ENCODE results near the gene SEC24C.

The SEC24C gene

DNA sequence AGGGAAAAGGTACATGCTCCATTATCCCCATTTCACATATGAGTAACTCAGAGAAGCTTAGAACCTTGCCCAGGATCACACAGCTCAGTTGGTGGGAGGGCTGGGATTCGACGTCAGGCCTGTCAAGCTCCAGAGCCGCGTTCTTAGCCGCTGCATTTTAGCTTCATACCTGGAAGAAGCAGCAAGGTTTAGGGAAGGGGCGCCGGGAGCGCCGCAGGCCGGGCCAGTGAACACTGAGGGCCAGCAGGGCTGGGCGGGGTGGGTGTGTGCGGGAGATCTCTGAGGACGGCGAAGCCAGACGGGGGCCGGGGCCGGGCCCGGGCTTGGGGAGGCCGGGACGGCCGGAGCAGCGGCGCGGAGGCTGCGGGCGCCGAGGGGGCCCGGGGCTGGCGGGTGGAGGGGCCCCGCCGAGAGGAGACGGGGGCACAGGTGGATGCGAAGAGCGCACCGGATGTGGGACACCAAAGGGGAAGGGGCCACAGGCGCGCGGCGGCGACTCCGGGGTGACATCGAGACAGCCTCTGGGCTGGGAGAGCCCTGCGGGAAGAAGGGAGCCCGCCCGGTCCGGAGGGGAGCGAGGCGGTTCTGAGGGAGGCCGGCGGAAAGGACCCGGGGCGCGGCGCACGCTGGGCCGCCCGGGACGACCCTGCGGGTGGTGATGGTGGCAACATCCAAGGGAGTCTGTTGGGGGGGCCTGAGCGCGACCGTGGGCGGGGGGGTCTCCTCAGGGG lies 66.7 kb downstream of the SEC24C start:
- peak; percentile 29 to 33 for DNase-seq (ENCODE audit: low read depth in 2 of 2)

DNA sequence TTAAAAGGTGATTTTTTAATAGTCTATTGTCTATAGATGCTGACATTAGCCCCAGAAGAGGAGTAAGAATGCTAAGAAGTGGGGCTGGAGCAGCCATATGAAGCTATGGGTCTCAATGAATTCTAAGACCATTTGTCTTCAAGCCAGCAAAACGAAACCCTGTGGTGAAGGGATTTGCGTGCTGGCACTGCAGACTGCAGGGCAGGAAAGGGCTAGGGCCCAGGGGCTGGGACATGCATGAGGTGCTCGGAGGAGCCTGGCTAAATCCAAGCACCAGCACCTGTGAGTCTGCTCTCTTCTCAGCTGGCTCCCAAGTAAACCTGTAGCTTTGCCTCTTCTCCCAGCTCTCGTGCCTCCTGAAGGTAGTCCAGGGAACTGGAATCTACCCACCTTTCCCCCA lies 68.5 kb downstream of the SEC24C start:
- no peak for DNase-seq (ENCODE audit: low read depth in 2 of 2)

DNA sequence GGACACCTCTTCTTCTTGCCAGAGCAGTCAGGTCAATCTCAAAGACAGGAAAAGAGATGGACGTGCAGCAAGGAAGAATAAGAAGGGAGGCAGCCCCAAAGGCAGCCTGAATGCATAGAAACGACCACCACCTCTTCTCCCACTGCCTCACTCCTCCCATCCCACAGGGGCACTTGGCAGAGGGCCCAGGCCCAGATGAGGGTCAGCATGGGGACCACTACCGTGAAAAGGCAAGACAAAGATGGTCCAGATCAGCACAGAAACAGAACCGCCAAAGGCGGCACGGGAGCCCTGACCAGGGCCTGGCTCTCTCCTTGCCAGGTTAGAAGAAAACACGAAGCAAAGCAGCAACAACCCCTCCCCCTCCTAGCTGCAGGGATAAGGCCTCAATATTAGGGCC lies 69.2 kb downstream of the SEC24C start:
- no peak for DNase-seq (ENCODE audit: low read depth in 2 of 2)

DNA sequence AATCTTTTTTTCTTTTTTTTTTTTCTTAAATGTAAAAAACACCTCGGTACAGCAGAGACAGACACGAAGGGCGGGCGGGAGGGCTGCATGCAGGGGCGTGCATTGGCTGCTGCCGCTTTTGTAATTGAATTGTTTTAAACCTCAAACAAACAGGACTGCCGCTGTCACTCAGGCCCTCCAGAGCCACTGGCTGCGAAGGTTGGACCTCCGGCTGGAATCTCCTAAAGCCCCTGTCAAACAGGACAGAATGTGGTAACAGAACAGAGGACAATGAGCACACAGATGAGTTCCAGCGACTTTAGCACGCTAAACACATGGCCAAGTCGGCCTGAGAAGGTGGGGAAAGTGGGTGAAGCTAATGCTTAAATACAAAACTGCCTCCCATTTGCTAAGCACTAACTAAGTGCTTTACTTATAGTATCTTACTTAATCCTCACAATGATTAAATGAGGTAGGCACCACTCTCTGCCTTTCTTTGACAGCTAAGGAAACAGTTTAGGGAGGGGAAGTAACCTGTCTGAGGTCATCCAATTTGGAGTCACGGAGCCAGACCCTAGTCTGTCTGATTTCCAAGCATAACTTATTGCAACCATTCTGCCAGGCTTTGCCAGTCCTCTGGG lies 70.2 kb downstream of the SEC24C start:
- no peak for DNase-seq (ENCODE audit: low read depth in 2 of 2)

DNA sequence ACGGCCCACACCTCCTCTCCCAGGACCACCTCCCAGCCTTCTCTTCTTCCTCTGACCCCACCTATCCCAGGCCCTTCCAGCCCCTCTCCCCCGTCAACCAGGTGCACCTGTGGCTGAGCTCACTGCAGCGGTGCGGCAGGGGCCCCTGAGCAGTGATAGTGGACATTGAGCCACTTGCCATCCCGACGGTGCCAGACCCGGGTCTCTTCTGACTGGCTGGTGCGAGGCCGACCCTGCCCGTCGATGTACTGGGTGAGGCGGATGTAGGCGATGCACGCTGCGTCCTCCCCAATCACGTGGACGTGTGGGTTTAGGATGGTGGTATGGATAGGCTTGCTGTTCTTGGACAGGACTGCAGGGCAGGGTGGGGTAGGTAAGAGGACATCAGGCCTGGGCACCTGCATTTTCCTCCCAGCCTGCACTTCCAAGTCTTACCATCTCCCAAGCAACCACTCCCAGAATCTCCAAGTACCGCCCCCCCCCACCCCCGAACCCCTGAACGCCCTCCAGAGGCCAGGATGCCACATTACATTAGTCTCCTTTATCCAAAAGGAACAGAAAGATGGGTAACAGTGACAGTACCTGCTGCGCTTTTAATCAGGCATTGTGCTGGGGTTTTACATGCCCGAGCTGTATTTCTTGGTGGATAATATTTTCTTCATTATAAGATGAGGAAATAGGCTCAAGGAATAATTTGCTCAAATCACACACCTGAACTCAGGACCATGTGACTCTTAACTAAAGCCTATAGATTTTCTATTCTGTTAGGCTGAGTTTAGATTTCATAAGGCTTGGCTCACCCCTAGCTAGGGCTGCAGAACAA lies 70.9 kb downstream of the SEC24C start:
- DNase-seq (ENCODE audit: low read depth in 2 of 2): no peak

DNA sequence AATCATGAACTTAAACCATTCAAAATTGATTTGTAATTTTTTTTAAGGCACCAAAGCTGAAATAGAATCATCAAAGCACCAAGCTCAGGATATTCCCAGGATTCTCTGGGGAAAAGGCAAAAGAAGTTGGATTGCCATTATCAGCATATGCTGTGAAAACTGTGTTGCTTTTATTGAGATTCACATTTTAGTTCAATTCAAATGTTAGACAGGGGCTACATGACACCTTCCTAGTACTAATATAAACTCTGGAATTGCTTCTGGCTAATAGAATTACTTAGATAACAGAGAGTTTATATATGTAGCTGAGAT lies 71.5 kb downstream of the SEC24C start:
- no peak for DNase-seq (ENCODE audit: low read depth in 2 of 2)

DNA sequence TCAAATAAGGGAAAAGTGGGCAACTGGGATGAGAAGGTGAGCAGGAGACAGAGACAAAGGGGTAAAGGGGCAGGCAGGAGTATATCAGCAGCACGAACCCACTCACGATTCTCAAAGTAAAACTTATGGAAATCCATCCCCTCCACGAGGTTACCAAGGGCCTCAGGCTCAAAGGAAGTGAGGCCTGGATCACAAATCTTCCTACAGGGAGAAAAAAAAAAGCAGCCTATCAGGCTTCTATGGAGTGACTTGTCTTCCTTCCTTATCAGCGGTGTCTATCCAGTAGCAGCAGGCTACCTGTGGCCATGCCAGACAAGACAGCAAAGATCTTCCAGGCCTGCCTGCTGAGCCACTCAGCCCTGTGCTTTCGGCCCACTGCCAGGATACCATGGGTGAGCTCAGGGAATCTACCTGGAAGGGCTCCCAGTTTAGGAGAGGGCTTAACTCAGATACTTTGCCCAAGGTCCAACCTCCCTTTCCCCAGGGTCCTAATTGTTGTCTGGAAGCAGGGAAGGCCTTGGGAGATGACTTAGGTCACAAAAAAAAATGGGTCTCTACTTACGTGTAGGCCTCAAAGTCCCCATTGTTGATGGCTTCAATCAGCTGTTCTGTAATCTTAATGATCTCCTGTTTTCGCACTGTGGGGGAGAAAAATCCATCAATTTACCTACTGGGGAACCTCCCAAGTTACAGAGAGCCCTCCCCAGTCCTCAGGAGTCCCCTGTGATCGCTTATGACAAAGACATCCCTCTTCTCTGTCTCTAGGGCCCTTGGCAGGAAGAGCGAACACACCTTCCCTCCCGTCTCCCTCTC lies 73.0 kb downstream of the SEC24C start:
- DNase-seq (ENCODE audit: low read depth in 2 of 2): no peak

DNA sequence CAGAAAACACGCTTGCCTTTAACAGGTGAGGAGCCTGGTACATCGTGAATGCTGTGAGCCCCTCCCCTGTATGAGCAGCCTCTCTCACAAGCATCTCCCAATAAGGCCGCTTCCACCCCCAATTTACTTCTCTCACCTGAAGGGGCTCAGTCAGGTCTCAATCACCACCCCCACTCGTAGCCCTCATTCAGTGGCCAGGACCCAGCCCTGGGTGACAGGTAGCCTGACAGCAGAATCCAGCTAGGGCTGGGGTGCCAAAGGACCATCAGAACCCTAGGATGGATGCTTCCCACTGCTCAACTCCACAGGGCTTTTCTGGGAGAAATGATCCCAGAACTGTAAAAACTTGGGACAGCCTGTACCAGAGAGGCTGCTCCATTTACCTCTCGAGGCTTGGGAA lies 73.7 kb downstream of the SEC24C start:
- no peak for DNase-seq (ENCODE audit: low read depth in 2 of 2)

DNA sequence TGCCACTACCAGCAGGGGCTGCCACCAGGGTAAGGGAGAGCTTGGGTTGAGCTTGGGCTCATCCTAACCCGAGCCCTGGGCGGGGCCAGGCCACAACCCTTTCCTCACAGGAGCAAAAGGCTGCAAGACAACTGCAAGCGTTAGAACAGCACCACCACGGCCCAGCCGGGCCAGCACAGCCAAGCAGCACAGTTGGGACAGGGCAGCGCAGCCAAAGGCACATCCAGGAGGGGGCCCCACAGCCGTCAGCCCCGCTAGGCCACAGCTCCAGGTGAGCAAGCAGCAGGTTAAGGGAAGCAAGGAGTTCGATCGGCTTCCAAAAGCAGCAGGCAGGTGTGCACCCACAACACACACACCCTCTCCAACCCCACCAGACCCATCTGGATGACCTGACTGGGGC lies 74.2 kb downstream of the SEC24C start:
- no peak for DNase-seq (ENCODE audit: low read depth in 2 of 2)

DNA sequence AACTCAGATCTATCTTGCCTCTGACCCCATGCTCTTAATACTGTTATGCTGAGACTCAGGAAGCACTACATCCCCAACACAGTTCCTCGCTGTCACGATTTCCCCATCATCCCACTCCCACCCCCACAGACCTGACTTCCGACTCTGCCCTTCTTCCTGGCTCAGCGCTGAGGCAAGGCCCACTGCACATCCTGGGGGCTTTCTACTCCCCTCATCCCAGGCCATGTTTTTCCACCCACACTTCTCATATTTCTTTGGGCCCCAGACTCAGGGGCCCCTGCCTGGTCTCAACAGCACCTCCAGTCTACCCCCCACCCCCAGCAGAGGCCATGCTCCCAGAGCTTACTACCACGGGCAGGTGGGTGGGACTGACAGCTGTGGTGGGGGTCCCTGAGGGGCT lies 74.9 kb downstream of the SEC24C start:
- no peak for DNase-seq (ENCODE audit: low read depth in 2 of 2)

DNA sequence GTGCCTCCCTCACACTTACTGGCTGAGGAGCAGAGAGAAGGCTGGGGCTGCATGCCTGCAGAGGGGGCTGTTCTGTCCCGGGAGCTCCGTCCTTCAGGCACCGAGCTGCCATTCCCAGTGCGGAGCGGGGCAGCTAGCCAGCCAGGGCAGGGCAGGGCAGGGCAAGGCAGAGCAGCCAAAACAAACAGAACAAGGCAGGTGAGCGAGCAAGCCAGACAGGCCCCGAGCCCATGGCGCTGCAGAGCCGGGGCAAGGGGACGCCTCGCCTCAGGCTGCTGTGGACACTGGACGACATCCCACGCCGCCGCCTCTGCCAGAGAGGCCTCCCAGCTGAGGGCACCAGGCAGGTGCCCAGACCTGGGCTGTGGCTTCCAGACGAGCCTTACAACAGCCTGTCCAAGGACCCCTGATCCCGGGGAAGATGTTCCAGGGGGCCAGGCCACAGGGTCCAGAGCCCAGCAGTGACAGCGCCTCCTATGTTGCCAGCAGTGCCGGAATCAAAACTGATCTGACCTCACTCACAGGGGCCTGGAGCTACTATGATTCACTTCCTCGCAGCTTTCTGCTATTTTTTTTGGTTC lies 75.4 kb downstream of the SEC24C start:
- no peak for DNase-seq (ENCODE audit: low read depth in 2 of 2)

Measured in stimulated activated CD4-positive, alpha-beta T cell treated with anti-CD3 and anti-CD28 coated beads, Interleukin-4, amount 100 ng/mL, for 48 hours (primary cell).